ENCODE data around the gene ZNRD2.

The ZNRD2 gene

GRCh38 chr11:65526744-65527143 is 43.5 kb upstream of the ZNRD2 start:
- no peak overlapping the region for H3K4me3 ChIP-seq (ENCODE audit: low read depth, low read length)
- TF ChIP-seq, protein P1, sequence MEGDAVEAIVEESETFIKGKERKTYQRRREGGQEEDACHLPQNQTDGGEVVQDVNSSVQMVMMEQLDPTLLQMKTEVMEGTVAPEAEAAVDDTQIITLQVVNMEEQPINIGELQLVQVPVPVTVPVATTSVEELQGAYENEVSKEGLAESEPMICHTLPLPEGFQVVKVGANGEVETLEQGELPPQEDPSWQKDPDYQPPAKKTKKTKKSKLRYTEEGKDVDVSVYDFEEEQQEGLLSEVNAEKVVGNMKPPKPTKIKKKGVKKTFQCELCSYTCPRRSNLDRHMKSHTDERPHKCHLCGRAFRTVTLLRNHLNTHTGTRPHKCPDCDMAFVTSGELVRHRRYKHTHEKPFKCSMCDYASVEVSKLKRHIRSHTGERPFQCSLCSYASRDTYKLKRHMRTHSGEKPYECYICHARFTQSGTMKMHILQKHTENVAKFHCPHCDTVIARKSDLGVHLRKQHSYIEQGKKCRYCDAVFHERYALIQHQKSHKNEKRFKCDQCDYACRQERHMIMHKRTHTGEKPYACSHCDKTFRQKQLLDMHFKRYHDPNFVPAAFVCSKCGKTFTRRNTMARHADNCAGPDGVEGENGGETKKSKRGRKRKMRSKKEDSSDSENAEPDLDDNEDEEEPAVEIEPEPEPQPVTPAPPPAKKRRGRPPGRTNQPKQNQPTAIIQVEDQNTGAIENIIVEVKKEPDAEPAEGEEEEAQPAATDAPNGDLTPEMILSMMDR (IDR thresholded peaks at IDR 0.05; ENCODE audit: borderline replicate concordance, insufficient read depth, low read depth, low read length): no peak

DNA sequence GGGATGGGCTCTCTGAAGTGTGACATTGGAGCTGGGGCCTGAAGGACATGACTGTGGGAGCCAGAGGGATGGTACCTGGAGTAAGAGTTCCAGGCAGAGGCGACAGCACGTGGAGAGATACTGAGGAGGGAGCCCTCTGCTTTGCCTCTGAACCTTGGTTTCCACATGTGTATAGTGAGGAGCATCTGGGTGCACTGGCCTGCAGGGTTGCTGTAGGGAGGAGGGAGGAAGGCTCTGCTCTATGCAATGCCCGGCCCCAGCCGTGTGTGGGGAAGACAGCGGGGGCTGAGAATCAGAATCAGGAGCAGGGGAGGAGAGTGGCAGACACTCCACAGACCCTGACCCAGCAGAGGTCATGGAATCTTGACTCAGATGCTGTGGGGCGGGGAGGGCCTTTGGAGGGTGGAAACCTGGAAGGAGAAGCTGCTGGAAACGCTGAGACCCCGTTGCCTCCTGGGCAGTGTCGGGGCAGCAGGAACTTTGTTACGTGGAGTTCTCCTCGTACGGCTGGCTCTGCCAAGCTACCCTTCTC is 41.4 kb upstream of the ZNRD2 start:
- no peak overlapping the region for H3K4me3 ChIP-seq (ENCODE audit: low read depth, low read length)
- TF ChIP-seq, protein P1 (IDR thresholded peaks at IDR 0.05; ENCODE audit: borderline replicate concordance, insufficient read depth, low read depth, low read length): no peak

GRCh38 chr11:65529475-65530156 is 40.7 kb upstream of the ZNRD2 start:
- TF ChIP-seq, protein P1 (IDR thresholded peaks at IDR 0.05; ENCODE audit: borderline replicate concordance, insufficient read depth, low read depth, low read length): no peak

DNA sequence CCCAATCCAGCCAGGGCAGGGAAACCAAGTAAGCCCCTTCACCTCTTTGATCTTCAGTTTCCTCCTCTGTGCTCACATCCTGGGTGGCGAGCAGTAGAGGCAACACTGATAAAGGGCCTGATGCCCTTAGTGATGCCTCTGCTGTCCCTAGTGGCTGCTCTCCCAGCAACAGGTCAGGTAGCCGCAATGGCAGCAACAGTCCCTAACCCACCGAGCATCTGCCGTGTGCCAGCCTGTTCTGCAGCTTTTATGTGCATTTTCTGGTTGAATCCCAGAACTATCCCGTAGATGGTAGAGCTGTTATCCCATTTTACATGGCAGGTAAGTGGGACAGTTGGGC is 40.1 kb upstream of the ZNRD2 start:
- TF ChIP-seq, protein P1 (IDR thresholded peaks at IDR 0.05; ENCODE audit: borderline replicate concordance, insufficient read depth, low read depth, low read length): peak; percentile 51; the same call in 1 of the 2 replicates
- no peak overlapping the region for H3K4me3 ChIP-seq (ENCODE audit: low read depth, low read length)

More at GRCh38 chr11:65529475-65530156, 40.7 kb upstream of the ZNRD2 start:
- no peak overlapping the region for H3K4me3 ChIP-seq (ENCODE audit: low read depth, low read length)

DNA sequence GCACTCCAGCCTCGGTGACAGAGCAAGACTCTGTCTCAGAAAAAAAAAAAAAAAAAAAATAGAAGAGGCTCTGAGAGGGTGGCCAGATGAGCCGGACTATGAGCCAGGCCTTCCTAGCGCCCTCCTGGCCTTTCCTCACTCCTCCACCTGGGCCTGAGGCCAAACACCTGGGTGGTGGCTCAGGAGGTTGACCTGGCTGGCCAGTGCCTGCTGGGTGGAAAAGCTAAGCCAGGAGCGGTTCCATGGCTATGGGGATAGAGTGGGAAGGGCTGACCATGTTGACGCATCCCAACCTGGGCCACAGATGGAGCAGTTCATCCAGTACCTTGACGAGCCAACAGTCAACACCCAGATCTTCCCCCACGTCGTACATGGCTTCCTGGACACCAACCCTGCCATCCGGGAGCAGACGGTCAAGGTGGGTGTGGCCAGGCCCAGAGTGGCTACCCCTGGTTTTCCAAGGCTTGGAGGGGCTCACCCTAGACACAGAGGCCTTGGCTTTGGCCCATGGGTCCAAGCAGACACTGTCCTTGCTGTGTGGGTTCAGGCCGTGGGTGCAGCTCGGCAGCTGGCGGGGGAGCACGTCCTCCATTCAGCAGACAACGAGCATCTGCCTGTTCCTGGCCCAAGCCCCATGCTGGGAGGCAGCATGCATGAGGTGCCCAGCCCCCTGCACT is 37.8 kb upstream of the ZNRD2 start:
- no peak overlapping the region for H3K4me3 ChIP-seq (ENCODE audit: low read depth, low read length)
- TF ChIP-seq, protein P1 (IDR thresholded peaks at IDR 0.05; ENCODE audit: borderline replicate concordance, insufficient read depth, low read depth, low read length): no peak

- H3K4me3 ChIP-seq (ENCODE audit: low read depth, low read length): no peak overlapping the region
- TF ChIP-seq, protein P1 (IDR thresholded peaks at IDR 0.05; ENCODE audit: borderline replicate concordance, insufficient read depth, low read depth, low read length): no peak
Measured at GRCh38 chr11:65535102-65535501, 35.2 kb upstream of the ZNRD2 start.
